Tracheal epithelial cell (primary cell): ENCODE results near the gene TVP23C. TPM values are rescaled to one million over a fixed set of nuclear protein-coding genes. Genes with fewer than 3 reads are reported as not detected.

ENCODE experiments used
- total RNA-seq: library from RNA; depleted of rRNA; stranded (reverse); fragments of >200 nt; gene quantifications from 2 replicates; pipeline ENCODE4 v1.2.1, GENCODE V29; 2014

Gene TVP23C
- 6.4 and 14.5 TPM in 2 replicates for total RNA-seq

GRCh38 chr17:15563375-15563857 lies at the start of gene TVP23C:
Gene TVP23C, minus strand, starts transcription at chr17:15563483. Its CDS starts 35 bp downstream, at chr17:15563448.

GRCh38 chr17:15467592-15467991 lies 95.7 kb downstream of the TVP23C start, which contains the start of gene CDRT4:
Gene CDRT4, minus strand, starts transcription at chr17:15467621. Its CDS starts 27,383 bp downstream, at chr17:15440238.

Other genes with a start within 250 kb of the TVP23C start
- gene TEKT3, start 221.9 kb downstream of the TVP23C start, total RNA-seq = not detected in 2 replicates
- gene CDRT4, start 95.9 kb downstream of the TVP23C start, total RNA-seq = 0.24 and 0.43 TPM in 2 replicates
- gene FBXW10B, start 56.2 kb upstream of the TVP23C start, total RNA-seq = 1.4 TPM in 1 of 2 replicates, not detected in the other
- 60.3 and 147 TPM in 2 replicates for gene TRIM16, start 120.8 kb upstream of the TVP23C start, total RNA-seq
- 19.6 and 33.7 TPM in 2 replicates for gene ZNF286A, start 136.3 kb upstream of the TVP23C start, total RNA-seq
- gene TBC1D26, start 168.8 kb upstream of the TVP23C start, total RNA-seq = not detected in 2 replicates